ENCODE data around the gene ARID1B.

DNA sequence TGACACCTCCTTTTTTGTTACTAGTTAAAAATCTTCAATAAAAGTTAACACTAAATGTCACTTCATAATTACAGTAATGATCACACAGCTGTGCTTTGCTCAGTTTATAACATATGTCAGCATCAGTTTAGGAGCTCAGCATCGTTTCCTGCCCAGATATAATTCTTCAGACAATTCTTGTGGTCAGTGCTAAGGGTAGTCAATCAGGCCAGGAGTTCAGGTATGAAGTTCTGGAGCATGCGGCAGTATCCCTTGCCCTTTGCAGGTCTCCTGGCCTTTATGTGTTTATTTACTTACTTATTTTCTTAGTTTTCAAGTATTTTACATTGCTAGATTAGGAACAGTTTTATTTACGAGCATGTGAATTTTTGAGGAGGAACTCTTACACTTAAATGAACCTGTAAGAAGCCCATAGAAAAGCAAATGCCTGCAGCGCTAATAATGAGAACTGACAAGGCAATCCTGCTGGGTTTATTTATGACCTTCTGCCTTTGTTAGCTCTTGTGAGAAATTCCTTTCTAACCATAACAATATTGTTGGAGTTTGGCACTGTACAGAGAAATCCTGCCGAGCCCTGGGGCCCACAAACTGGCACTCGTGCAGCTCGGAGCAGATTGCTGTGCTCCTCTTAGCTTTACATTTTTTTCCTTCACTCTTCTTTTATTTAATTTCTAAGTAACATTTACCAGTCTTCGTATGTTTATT, 293.4 kb downstream of the ARID1B start:
- peak; percentile 79 for TF ChIP-seq TCF7L2 (IDR thresholded peaks at IDR 0.05; ENCODE audit: low read depth, low read length)
- TF ChIP-seq, protein P1, sequence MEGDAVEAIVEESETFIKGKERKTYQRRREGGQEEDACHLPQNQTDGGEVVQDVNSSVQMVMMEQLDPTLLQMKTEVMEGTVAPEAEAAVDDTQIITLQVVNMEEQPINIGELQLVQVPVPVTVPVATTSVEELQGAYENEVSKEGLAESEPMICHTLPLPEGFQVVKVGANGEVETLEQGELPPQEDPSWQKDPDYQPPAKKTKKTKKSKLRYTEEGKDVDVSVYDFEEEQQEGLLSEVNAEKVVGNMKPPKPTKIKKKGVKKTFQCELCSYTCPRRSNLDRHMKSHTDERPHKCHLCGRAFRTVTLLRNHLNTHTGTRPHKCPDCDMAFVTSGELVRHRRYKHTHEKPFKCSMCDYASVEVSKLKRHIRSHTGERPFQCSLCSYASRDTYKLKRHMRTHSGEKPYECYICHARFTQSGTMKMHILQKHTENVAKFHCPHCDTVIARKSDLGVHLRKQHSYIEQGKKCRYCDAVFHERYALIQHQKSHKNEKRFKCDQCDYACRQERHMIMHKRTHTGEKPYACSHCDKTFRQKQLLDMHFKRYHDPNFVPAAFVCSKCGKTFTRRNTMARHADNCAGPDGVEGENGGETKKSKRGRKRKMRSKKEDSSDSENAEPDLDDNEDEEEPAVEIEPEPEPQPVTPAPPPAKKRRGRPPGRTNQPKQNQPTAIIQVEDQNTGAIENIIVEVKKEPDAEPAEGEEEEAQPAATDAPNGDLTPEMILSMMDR (IDR thresholded peaks at IDR 0.05) = no peak
- TF ChIP-seq POLR2AphosphoS5 (IDR thresholded peaks at IDR 0.05; ENCODE audit: low read depth, low read length) = no peak
